ENCODE data around the gene RBMS3. TPM values are rescaled to one million over a fixed set of nuclear protein-coding genes. Genes with fewer than 3 reads are reported as not detected.
"Not testable (repeated sequence)": the region's sequence is repeated elsewhere in the genome, so short reads cannot be mapped to it uniquely, and the experiment has no call there.

RBMS3 gene
- total RNA-seq, 1 donor from 2014 or later, result 23.7 TPM

DNA sequence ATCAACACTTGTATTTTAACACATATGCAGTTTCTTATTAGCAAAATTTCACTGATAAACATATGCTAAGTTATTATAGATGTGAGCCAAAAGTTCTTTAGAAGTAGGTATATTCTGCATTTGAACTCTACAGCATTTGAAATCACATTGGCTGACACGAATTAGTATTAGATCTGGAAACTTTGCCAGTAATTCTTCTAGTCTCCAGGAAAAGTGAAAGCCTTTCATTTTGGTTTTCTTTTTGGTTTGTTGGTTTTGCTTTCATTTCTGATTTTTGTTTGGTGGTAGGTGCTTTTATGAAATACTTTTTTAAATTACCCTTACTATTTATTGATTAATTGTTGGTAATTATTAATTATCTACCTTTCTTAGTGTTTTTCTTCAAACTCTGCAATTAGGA is 72.9 kb downstream of the RBMS3 start:
- DNase-seq (ENCODE audit: low read depth), result no peak
- no peak for TF ChIP-seq CTCF (IDR thresholded peaks at IDR 0.05; ENCODE audit: insufficient read depth, low read length, poor library complexity, severe bottlenecking)

DNA sequence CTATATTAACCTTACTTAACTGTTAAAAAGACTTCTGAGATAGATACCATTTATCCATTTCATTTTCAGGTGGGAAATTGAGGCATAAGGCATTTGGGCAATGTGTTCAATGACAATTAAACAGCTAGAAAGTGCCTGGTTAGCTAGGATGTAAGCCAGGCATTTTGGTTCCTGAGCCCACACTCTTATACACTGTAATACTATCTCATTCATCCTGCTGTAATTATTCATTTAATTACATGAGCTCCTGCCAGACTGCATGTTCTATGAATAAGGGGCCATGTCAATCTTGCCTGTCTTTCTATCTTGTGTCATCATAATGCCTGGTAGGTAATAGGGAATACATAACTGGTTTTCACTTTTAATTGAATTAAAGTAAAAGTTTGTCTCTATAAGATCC is 74.0 kb downstream of the RBMS3 start:
- no peak for DNase-seq (ENCODE audit: low read depth)
- Histone ChIP-seq H3K36me3 (ENCODE audit: control insufficient read depth, insufficient read depth, low read length) (no peaks in the 10 kb centered on the region), H3K27me3 (ENCODE audit: control insufficient read depth, insufficient read depth, low read length) (no peaks in the 10 kb centered on the region), H3K4me3 (ENCODE audit: low read depth, low read length) (no peak overlapping the region)
- TF ChIP-seq CTCF (IDR thresholded peaks at IDR 0.05; ENCODE audit: insufficient read depth, low read length, poor library complexity, severe bottlenecking), result no peak

More for the DNA sequence above, 72.9 kb downstream of the RBMS3 start:
- Histone ChIP-seq H3K4me3 (ENCODE audit: low read depth, low read length) (no peak overlapping the region), H3K27me3 (ENCODE audit: control insufficient read depth, insufficient read depth, low read length) (no peaks in the 10 kb centered on the region), H3K36me3 (ENCODE audit: control insufficient read depth, insufficient read depth, low read length) (no peaks in the 10 kb centered on the region)

- H3K27me3 ChIP-seq (ENCODE audit: control insufficient read depth, insufficient read depth, low read length), result no peaks in the 10 kb centered on the region
- no peaks in the 10 kb centered on the region for H3K36me3 ChIP-seq (ENCODE audit: control insufficient read depth, insufficient read depth, low read length)
- no peak for DNase-seq (ENCODE audit: low read depth)
- H3K4me3 ChIP-seq (ENCODE audit: low read depth, low read length), result no peak overlapping the region
- no peak for TF ChIP-seq CTCF (IDR thresholded peaks at IDR 0.05; ENCODE audit: insufficient read depth, low read length, poor library complexity, severe bottlenecking)
Measured at GRCh38 chr3:29356062-29356461, 75.2 kb downstream of the RBMS3 start.

DNA sequence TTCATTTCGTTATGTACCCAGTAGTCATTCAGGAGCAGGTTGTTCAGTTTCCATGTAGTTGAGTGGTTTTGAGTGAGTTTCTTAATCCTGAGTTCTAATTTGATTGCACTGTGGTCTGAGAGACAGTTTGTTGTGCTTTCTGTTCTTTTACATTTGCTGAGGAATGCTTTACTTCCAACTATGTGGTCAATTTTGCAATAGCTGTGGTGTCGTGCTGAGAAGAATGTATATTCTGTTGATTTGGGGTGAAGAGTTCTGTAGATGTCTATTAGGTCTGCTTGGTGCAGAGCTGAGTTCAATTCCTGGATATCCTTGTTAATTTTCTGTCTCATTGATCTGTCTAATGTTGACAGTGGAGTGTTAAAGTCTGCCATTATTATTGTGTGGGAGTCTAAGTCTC is 79.4 kb downstream of the RBMS3 start:
- H3K4me3 ChIP-seq (ENCODE audit: low read depth, low read length); H3K27me3 ChIP-seq (ENCODE audit: control insufficient read depth, insufficient read depth, low read length); H3K36me3 ChIP-seq (ENCODE audit: control insufficient read depth, insufficient read depth, low read length); DNase-seq (ENCODE audit: low read depth): not testable (repeated sequence)

GRCh38 chr3:29363110-29363509 is 82.2 kb downstream of the RBMS3 start:
- H3K27me3 ChIP-seq (ENCODE audit: control insufficient read depth, insufficient read depth, low read length), result no peaks in the 10 kb centered on the region
- H3K4me3 ChIP-seq (ENCODE audit: low read depth, low read length), result no peak overlapping the region
- H3K36me3 ChIP-seq (ENCODE audit: control insufficient read depth, insufficient read depth, low read length), result no peaks in the 10 kb centered on the region
- no peak for TF ChIP-seq CTCF (IDR thresholded peaks at IDR 0.05; ENCODE audit: insufficient read depth, low read length, poor library complexity, severe bottlenecking)
- no peak for DNase-seq (ENCODE audit: low read depth)

GRCh38 chr3:29370021-29370420 is 89.2 kb downstream of the RBMS3 start:
- H3K36me3 ChIP-seq (ENCODE audit: control insufficient read depth, insufficient read depth, low read length), result no peaks in the 10 kb centered on the region
- H3K27me3 ChIP-seq (ENCODE audit: control insufficient read depth, insufficient read depth, low read length), result no peaks in the 10 kb centered on the region
- DNase-seq (ENCODE audit: low read depth), result no peak
- H3K4me3 ChIP-seq (ENCODE audit: low read depth, low read length), result no peak overlapping the region
- TF ChIP-seq CTCF (IDR thresholded peaks at IDR 0.05; ENCODE audit: insufficient read depth, low read length, poor library complexity, severe bottlenecking), result no peak
